K562 (cell line): ENCODE data around the gene DNASE1L1. TPM values are rescaled to one million over a fixed set of nuclear protein-coding genes. Genes with fewer than 3 reads are reported as not detected.

Experiments used
- CBFB ChIP-seq: sonication (generic); formaldehyde crosslinking; IDR thresholded peaks from 2 replicates; pipeline ENCODE4 v1.4.0; 2020; ENCODE audit warnings: mild to moderate bottlenecking, missing genetic modification reagents
- DACH1 ChIP-seq: fragments of 450-650 bp; IDR thresholded peaks from 2 replicates; pipeline ENCODE4 v1.6.1; 2018; ENCODE audit not compliant: partially characterized antibody
- ELF2 ChIP-seq: fragments of 250-450 bp; sonication (Bioruptor Pico); IDR thresholded peaks from 2 replicates; pipeline ENCODE4 v1.5.0; 2021; ENCODE audit warnings: mild to moderate bottlenecking
- ETS2 ChIP-seq: IDR thresholded peaks from 2 replicates; pipeline ENCODE4 v1.6.1; 2016; ENCODE audit warnings: borderline replicate concordance, missing genetic modification characterization, mild to moderate bottlenecking, moderate library complexity, missing compliant biosample characterization; ENCODE audit not compliant: poor library complexity, severe bottlenecking
- HMGN3 ChIP-seq: IDR thresholded peaks from 2 replicates; pipeline ENCODE4 v1.6.1; 2011; ENCODE audit warnings: borderline replicate concordance, low read depth, mild to moderate bottlenecking, mixed read lengths, low read length; ENCODE audit not compliant: insufficient read length; ENCODE audit errors: extremely low read depth
- MAFG ChIP-seq: fragments of 450-650 bp; conservative IDR thresholded peaks from 2 replicates; pipeline ENCODE4 v1.6.1; 2016; ENCODE audit warnings: missing genetic modification characterization, missing compliant biosample characterization
- MAZ ChIP-seq, 2 experiments: fragments of 450-650 bp in 1 of 2; sonication (generic) in 1 of 2; formaldehyde crosslinking; IDR thresholded peaks in 1 of 2; conservative IDR thresholded peaks in 1 of 2; 2 replicates each; pipeline versions ENCODE4 v1.4.0 to v1.5.0; 2020; ENCODE audit warnings: mild to moderate bottlenecking in 1 of 2, missing genetic modification reagents in 1 of 2
- NFIX ChIP-seq: fragments of 250-450 bp; sonication (Bioruptor Pico); IDR thresholded peaks from 2 replicates; pipeline ENCODE4 v1.4.0; 2020; ENCODE audit warnings: low read depth, mild to moderate bottlenecking, moderate library complexity
- RB1 ChIP-seq: fragments of 450-650 bp; IDR thresholded peaks from 2 replicates; pipeline ENCODE4 v1.6.1; 2017; ENCODE audit warnings: low read depth, mild to moderate bottlenecking
- TAF7 ChIP-seq: fragments of 450-650 bp; IDR thresholded peaks from 2 replicates; pipeline ENCODE4 v1.6.1; 2016; ENCODE audit warnings: missing genetic modification characterization, missing compliant biosample characterization
- TCF7L2 ChIP-seq: fragments of 150-350 bp; IDR thresholded peaks from 2 replicates; pipeline ENCODE4 v1.6.1; 2016; ENCODE audit warnings: low read depth, mild to moderate bottlenecking, low read length, moderate library complexity
- TFAM ChIP-seq: fragments of 250-450 bp; sonication (Bioruptor Pico); conservative IDR thresholded peaks from 2 replicates; pipeline ENCODE4 v1.5.0; 2021; ENCODE audit warnings: mild to moderate bottlenecking, moderate library complexity
- ZNF184 ChIP-seq: sonication (generic); formaldehyde crosslinking; IDR thresholded peaks from 2 replicates; pipeline ENCODE4 v1.5.0; 2020; ENCODE audit warnings: missing genetic modification reagents
- ZNF282 ChIP-seq: sonication (generic); formaldehyde crosslinking; IDR thresholded peaks from 2 replicates; pipeline ENCODE4 v1.8.1; 2023; ENCODE audit warnings: missing genetic modification reagents
- ZNF778 ChIP-seq: fragments of 450-650 bp; formaldehyde crosslinking; IDR thresholded peaks from 2 replicates; pipeline ENCODE4 v1.4.0; 2020; ENCODE audit warnings: mild to moderate bottlenecking, moderate library complexity
- ZNF785 ChIP-seq: fragments of 250-450 bp; sonication (Bioruptor Pico); IDR thresholded peaks from 2 replicates; pipeline ENCODE4 v1.4.0; 2020; ENCODE audit warnings: mild to moderate bottlenecking
- ZNF830 ChIP-seq: fragments of 250-450 bp; sonication (Bioruptor Pico); IDR thresholded peaks from 2 replicates; pipeline ENCODE4 v1.5.0; 2021; ENCODE audit warnings: mild to moderate bottlenecking
- polyA plus RNA-seq, 8 experiments: library from polyadenylated mRNA; depleted of rRNA in 4 of 8; stranded (reverse) in 5 of 8; unstranded in 3 of 8; fragments of >200 nt; fragmentation: Nextera tagmentation in 2 of 8; fragmentation: Illumina TruSeq in 1 of 8; extraction: Ambion mirVana in 2 of 8; extraction: Trizol in 1 of 8; gene quantifications; 2 replicates each; pipeline versions ENCODE4 v1.2.1 to v1.2.3, GENCODE V29; 2011 to 2014; ENCODE audit warnings: inconsistent platforms in 1 of 8, missing spikeins in 1 of 8
- total RNA-seq, 7 experiments: library from RNA; depleted of rRNA in 6 of 7; stranded (reverse); fragments of >200 nt in 6 of 7; fragmentation: Illumina TruSeq in 2 of 7; extraction: Trizol in 2 of 7; gene quantifications; 2 replicates each; pipeline versions ENCODE4 v1.2.1 to v1.2.3, GENCODE V29; 2011 to 2021; ENCODE audit warnings: low replicate concordance in 1 of 7
- TF ChIP-seq, protein P1 (sequence below): conservative IDR thresholded peaks from 2 replicates; pipeline ENCODE4 v1.6.1; 2011; ENCODE audit warnings: low read depth, mild to moderate bottlenecking, low read length; ENCODE audit not compliant: control insufficient read depth
- TF ChIP-seq, protein P2 (sequence below): fragments of 250-450 bp; sonication (Bioruptor Pico); IDR thresholded peaks from 2 replicates; pipeline ENCODE4 v1.4.0; 2020
- TF ChIP-seq, protein P3 (sequence below): fragments of 150-350 bp; IDR thresholded peaks from 2 replicates; pipeline ENCODE4 v1.6.1; 2014; ENCODE audit warnings: low read depth, mild to moderate bottlenecking, low read length, borderline replicate concordance
- TF ChIP-seq, protein P4 (sequence below): sonication (generic); formaldehyde crosslinking; IDR thresholded peaks from 2 replicates; pipeline ENCODE4 v1.8.0; 2022; ENCODE audit warnings: mild to moderate bottlenecking, low read depth, missing genetic modification reagents

Gene DNASE1L1
- total and polyA plus RNA-seq, 9 of the 15 experiments (the other 6 are each of a cell fraction or from before 2014, with no cell fraction given), result 0.73 to 12.6 (median 7.9) TPM

DNA sequence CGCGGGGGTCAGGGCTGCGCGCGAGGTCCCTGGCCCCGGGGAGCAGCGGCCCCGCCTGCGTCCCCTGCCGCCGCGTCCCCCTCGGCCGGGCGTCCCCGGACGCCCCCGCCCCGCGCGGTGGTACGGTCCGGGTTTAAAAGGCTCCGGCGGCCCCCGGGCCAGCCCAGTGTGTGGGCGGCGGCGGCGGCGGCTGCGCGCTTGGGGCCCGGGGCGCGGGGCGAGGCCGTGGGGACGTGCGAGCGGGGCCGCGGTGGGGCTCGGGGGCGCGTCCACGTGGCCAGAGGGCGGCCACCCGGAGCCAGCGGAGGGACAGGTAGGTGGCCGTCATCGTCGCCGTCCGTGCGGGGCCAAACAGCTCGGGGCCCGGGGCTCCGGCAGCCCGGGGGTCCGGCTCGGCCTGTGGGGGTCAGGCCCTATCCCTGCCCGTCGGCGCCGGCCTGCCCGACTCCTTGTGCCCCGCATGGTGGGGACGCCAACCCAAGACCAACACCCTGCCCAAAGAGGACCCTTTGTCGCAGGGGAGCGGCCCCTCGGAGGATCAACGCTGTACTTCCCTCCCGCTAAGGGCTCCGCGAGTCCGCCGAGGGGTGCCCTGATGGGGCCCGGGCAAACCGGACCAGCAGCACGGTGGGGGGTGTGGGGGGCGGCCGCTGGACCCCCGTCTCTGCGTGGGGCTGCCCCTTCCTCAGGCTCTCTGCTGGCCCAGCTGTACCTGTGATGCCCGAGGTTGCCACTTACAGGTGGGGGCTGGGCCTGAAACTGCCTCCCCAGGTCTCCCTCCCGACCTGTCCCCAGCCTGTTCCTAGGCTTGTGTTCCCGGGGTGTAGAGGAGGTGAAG lies 49.3 kb upstream of the DNASE1L1 start, which contains the start of gene PLXNA3 (continued):
- TF ChIP-seq NFIX (CRISPR knock-in tag) (no peak), DACH1 (no peak), ZNF785 (no peak), MAFG (tag) (no peak), ELF2 (CRISPR knock-in tag) (no peak), MAZ (CRISPR knock-in tag; conservative IDR thresholded peaks at IDR 0.05 in 1 of 2, IDR thresholded peaks at IDR 0.05 in 1 of 2) (0 out of 4 replicates have a peak, but pooled peaks of 1 of the 2 experiments have one; percentile 14), ZNF830 (CRISPR knock-in tag) (no peak), ETS2 (tag) (no peak), TFAM (CRISPR knock-in tag) (no peak), TAF7 (tag) (no peak), CBFB (CRISPR knock-in tag) (no peak), ZNF778 (CRISPR knock-in tag) (no peak), HMGN3 (peak; percentile 41), ZNF282 (CRISPR knock-in tag) (no peak), ZNF184 (CRISPR knock-in tag) (no peak), TCF7L2 (peak; percentile 78), RB1 (peak; percentile 77)
- TF ChIP-seq, protein P1, sequence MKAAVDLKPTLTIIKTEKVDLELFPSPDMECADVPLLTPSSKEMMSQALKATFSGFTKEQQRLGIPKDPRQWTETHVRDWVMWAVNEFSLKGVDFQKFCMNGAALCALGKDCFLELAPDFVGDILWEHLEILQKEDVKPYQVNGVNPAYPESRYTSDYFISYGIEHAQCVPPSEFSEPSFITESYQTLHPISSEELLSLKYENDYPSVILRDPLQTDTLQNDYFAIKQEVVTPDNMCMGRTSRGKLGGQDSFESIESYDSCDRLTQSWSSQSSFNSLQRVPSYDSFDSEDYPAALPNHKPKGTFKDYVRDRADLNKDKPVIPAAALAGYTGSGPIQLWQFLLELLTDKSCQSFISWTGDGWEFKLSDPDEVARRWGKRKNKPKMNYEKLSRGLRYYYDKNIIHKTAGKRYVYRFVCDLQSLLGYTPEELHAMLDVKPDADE, result peak; percentile 60; the same call in 1 of the 2 replicates
- TF ChIP-seq, protein P2, sequence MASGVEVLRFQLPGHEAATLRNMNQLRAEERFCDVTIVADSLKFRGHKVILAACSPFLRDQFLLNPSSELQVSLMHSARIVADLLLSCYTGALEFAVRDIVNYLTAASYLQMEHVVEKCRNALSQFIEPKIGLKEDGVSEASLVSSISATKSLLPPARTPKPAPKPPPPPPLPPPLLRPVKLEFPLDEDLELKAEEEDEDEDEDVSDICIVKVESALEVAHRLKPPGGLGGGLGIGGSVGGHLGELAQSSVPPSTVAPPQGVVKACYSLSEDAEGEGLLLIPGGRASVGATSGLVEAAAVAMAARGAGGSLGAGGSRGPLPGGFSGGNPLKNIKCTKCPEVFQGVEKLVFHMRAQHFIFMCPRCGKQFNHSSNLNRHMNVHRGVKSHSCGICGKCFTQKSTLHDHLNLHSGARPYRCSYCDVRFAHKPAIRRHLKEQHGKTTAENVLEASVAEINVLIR (CRISPR knock-in tag), result no peak
- TF ChIP-seq, protein P3, sequence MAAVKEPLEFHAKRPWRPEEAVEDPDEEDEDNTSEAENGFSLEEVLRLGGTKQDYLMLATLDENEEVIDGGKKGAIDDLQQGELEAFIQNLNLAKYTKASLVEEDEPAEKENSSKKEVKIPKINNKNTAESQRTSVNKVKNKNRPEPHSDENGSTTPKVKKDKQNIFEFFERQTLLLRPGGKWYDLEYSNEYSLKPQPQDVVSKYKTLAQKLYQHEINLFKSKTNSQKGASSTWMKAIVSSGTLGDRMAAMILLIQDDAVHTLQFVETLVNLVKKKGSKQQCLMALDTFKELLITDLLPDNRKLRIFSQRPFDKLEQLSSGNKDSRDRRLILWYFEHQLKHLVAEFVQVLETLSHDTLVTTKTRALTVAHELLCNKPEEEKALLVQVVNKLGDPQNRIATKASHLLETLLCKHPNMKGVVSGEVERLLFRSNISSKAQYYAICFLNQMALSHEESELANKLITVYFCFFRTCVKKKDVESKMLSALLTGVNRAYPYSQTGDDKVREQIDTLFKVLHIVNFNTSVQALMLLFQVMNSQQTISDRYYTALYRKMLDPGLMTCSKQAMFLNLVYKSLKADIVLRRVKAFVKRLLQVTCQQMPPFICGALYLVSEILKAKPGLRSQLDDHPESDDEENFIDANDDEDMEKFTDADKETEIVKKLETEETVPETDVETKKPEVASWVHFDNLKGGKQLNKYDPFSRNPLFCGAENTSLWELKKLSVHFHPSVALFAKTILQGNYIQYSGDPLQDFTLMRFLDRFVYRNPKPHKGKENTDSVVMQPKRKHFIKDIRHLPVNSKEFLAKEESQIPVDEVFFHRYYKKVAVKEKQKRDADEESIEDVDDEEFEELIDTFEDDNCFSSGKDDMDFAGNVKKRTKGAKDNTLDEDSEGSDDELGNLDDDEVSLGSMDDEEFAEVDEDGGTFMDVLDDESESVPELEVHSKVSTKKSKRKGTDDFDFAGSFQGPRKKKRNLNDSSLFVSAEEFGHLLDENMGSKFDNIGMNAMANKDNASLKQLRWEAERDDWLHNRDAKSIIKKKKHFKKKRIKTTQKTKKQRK, result no peak
- TF ChIP-seq, protein P4, sequence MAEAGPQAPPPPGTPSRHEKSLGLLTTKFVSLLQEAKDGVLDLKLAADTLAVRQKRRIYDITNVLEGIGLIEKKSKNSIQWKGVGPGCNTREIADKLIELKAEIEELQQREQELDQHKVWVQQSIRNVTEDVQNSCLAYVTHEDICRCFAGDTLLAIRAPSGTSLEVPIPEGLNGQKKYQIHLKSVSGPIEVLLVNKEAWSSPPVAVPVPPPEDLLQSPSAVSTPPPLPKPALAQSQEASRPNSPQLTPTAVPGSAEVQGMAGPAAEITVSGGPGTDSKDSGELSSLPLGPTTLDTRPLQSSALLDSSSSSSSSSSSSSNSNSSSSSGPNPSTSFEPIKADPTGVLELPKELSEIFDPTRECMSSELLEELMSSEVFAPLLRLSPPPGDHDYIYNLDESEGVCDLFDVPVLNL (CRISPR knock-in tag), result no peak
